Ishikawa (cell line): ENCODE measurements around the gene THSD4.

Source experiments
- EP300 ChIP-seq: IDR thresholded peaks from 2 replicates; pipeline ENCODE4 v1.6.1; 2012; ENCODE audit warnings: borderline replicate concordance
- REST ChIP-seq: IDR thresholded peaks from 2 replicates; pipeline ENCODE4 v1.6.1; 2012; ENCODE audit warnings: low read depth, mild to moderate bottlenecking
- TAF1 ChIP-seq: IDR thresholded peaks from 2 replicates; pipeline ENCODE4 v1.6.1; 2012; ENCODE audit warnings: low read depth, mild to moderate bottlenecking

DNA sequence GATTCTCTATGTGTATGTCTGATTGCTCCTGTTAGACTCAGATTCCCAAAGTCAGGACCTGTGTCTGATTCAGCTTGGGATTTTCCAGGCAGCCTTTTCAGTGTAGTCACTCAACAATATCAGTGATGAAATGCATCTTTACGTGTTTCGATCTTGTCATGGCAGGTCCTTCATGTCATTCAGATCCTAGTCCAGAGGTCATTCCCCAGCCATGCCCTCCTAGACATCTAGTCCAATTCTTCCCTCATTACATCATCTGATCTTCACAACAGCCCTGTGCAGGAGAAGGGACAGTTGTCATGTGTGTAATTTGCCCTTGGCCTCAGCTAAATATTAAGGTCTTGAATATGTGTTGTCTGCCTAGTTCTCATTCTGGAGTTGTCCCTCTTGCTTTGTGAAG lies 541.9 kb downstream of the THSD4 start:
- no peak for TF ChIP-seq TAF1
- TF ChIP-seq REST: no peak
- no peak for TF ChIP-seq EP300
